Measurements from ENCODE around the gene RPS6KA3. TPM values are rescaled to one million over a fixed set of nuclear protein-coding genes. Genes with fewer than 3 reads are reported as not detected.

RPS6KA3 gene
- total RNA-seq, 1 donor from 2014 or later: 33.6 TPM

- TF ChIP-seq, protein P1, sequence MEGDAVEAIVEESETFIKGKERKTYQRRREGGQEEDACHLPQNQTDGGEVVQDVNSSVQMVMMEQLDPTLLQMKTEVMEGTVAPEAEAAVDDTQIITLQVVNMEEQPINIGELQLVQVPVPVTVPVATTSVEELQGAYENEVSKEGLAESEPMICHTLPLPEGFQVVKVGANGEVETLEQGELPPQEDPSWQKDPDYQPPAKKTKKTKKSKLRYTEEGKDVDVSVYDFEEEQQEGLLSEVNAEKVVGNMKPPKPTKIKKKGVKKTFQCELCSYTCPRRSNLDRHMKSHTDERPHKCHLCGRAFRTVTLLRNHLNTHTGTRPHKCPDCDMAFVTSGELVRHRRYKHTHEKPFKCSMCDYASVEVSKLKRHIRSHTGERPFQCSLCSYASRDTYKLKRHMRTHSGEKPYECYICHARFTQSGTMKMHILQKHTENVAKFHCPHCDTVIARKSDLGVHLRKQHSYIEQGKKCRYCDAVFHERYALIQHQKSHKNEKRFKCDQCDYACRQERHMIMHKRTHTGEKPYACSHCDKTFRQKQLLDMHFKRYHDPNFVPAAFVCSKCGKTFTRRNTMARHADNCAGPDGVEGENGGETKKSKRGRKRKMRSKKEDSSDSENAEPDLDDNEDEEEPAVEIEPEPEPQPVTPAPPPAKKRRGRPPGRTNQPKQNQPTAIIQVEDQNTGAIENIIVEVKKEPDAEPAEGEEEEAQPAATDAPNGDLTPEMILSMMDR (IDR thresholded peaks at IDR 0.05; ENCODE audit: borderline replicate concordance): no peak
- Histone ChIP-seq H3K9me3 (replicated peaks) (peaks cover 16% of the 10 kb centered on the region), H3K4me1 (no peaks in the 10 kb centered on the region), H3K27me3 (ENCODE audit: low read depth) (no peaks in the 10 kb centered on the region), H3K36me3 (peaks cover 6% of the 10 kb centered on the region), H3K27ac (replicated peaks) (no peak overlapping the region), H3K4me3 (no peak overlapping the region)
- no peak for DNase-seq
- intact Hi-C loops (cut with micrococcal nuclease): no loop called here
These were observed 28.8 kb downstream of the RPS6KA3 start for GRCh38 chrX:20237864-20238263.

GRCh38 chrX:20235755-20236154 lies 31.0 kb downstream of the RPS6KA3 start:
- no peaks in the 10 kb centered on the region for H3K4me1 ChIP-seq
- peaks cover 9% of the 10 kb centered on the region for H3K36me3 ChIP-seq
- TF ChIP-seq, protein P1 (IDR thresholded peaks at IDR 0.05; ENCODE audit: borderline replicate concordance): no peak
- intact Hi-C loops (cut with micrococcal nuclease): no loop called here
- no peak overlapping the region for H3K4me3 ChIP-seq
- H3K9me3 ChIP-seq (replicated peaks): peaks cover 7% of the 10 kb centered on the region
- no peak overlapping the region for H3K27ac ChIP-seq (replicated peaks)
- H3K27me3 ChIP-seq (ENCODE audit: low read depth): no peaks in the 10 kb centered on the region
- no peak for DNase-seq

GRCh38 chrX:20233336-20233735 lies 33.4 kb downstream of the RPS6KA3 start:
- Histone ChIP-seq H3K27ac (replicated peaks) (no peak overlapping the region), H3K9me3 (replicated peaks) (peaks cover 7% of the 10 kb centered on the region), H3K36me3 (peaks cover 9% of the 10 kb centered on the region), H3K4me3 (no peak overlapping the region), H3K4me1 (no peaks in the 10 kb centered on the region), H3K27me3 (ENCODE audit: low read depth) (no peaks in the 10 kb centered on the region)
- no peak for DNase-seq
- TF ChIP-seq, protein P1 (IDR thresholded peaks at IDR 0.05; ENCODE audit: borderline replicate concordance): no peak
- intact Hi-C loops (cut with micrococcal nuclease): no loop called here

GRCh38 chrX:20231598-20231997 lies 35.1 kb downstream of the RPS6KA3 start:
- TF ChIP-seq, protein P1 (IDR thresholded peaks at IDR 0.05; ENCODE audit: borderline replicate concordance): no peak
- Histone ChIP-seq H3K27ac (replicated peaks) (no peak overlapping the region), H3K4me3 (no peak overlapping the region), H3K4me1 (peaks cover 14% of the 10 kb centered on the region), H3K9me3 (replicated peaks) (peaks cover 7% of the 10 kb centered on the region), H3K27me3 (ENCODE audit: low read depth) (no peaks in the 10 kb centered on the region), H3K36me3 (peaks cover 9% of the 10 kb centered on the region)
- no peak for DNase-seq
- intact Hi-C loops (cut with micrococcal nuclease): no loop called here

- peaks cover 26% of the 10 kb centered on the region for H3K4me1 ChIP-seq
- no peaks in the 10 kb centered on the region for H3K27me3 ChIP-seq (ENCODE audit: low read depth)
- no peaks in the 10 kb centered on the region for H3K9me3 ChIP-seq (replicated peaks)
- TF ChIP-seq, protein P1 (IDR thresholded peaks at IDR 0.05; ENCODE audit: borderline replicate concordance): no peak
- H3K27ac ChIP-seq (replicated peaks): no peak overlapping the region
- H3K4me3 ChIP-seq: no peak overlapping the region
- H3K36me3 ChIP-seq: peaks cover 9% of the 10 kb centered on the region
- no peak for DNase-seq
- intact Hi-C loops (cut with micrococcal nuclease): no loop called here
These were observed 36.3 kb downstream of the RPS6KA3 start for GRCh38 chrX:20230406-20230805.

DNA sequence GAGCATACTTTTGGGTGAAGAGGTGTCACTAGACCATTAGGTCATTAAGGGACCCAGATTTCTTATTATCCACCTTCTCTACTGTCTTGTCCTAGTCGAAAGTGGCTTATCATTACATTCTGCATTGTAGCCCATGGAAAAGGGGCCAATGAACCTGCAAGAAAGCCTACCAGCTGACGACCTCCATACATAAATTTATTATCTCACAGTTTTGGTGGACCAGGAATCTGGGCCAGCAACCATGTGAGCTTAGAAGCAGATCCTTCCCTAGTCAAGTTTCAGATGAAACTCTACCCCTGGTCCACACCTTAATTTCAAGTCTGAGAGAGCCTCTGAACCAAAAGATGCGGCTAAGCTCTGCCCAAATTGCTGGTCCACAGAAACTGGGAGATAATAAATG lies 37.6 kb downstream of the RPS6KA3 start:
- peaks cover 35% of the 10 kb centered on the region for H3K4me1 ChIP-seq
- no peaks in the 10 kb centered on the region for H3K9me3 ChIP-seq (replicated peaks)
- DNase-seq: no peak
- TF ChIP-seq, protein P1 (IDR thresholded peaks at IDR 0.05; ENCODE audit: borderline replicate concordance): no peak
- peaks cover 9% of the 10 kb centered on the region for H3K36me3 ChIP-seq
- intact Hi-C loops (cut with micrococcal nuclease): no loop called here
- H3K27ac ChIP-seq (replicated peaks): no peak overlapping the region
- no peaks in the 10 kb centered on the region for H3K27me3 ChIP-seq (ENCODE audit: low read depth)
- no peak overlapping the region for H3K4me3 ChIP-seq
